ENCODE data around the gene SLC32A1. TPM values are rescaled to one million over a fixed set of nuclear protein-coding genes. Genes with fewer than 3 reads are reported as not detected.

The SLC32A1 gene
- total RNA-seq, 1 experiment from 2014 or later = 0.24 TPM

GRCh38 chr20:38748861-38749149 lies 24.5 kb downstream of the SLC32A1 start:
- Histone ChIP-seq H2BK15ac (ENCODE audit: low read depth, low read length) (no peak overlapping the region), H2BK120ac (ENCODE audit: low read depth, low read length, poor library complexity, severe bottlenecking) (no peak overlapping the region), H2BK5ac (ENCODE audit: insufficient read length, low read length) (no peak overlapping the region), H3K23me2 (ENCODE audit: insufficient read length, low read depth, low read length, poor library complexity, severe bottlenecking) (peaks cover 2% of the 10 kb centered on the region), H2AFZ (ENCODE audit: low read length) (no peak overlapping the region), H4K20me1 (ENCODE audit: control insufficient read depth, insufficient read depth, insufficient read length) (no peaks in the 10 kb centered on the region), H3K4ac (ENCODE audit: low read depth, low read length) (no peak overlapping the region), H3K4me1 (ENCODE audit: insufficient read depth, low read length) (no peaks in the 10 kb centered on the region; the same call in 1 of the 2 replicates), H3K9me3 (ENCODE audit: control insufficient read depth, low read depth, low read length) (no peaks in the 10 kb centered on the region), H4K5ac (ENCODE audit: insufficient read length, low read depth, low read length) (no peak overlapping the region), H4K91ac (ENCODE audit: insufficient read length, low read depth, low read length) (no peak overlapping the region), H2AK5ac (ENCODE audit: insufficient read length, low read length) (no peak overlapping the region), H3K79me2 (ENCODE audit: insufficient read depth, low read length) (no peaks in the 10 kb centered on the region), H3K56ac (ENCODE audit: insufficient read length, low read depth, low read length) (no peak overlapping the region), H3K79me1 (ENCODE audit: insufficient read depth, low read depth, low read length, poor library complexity, severe bottlenecking) (no peaks in the 10 kb centered on the region), H2BK12ac (ENCODE audit: insufficient read length, low read depth, low read length) (no peak overlapping the region), H3K4me2 (ENCODE audit: insufficient read depth, insufficient read length, low read length) (peak overlapping the region; percentile 93), H3K27me3 (ENCODE audit: insufficient read depth, low read length) (no peaks in the 10 kb centered on the region; the same call in 1 of the 2 replicates), H3K9ac (ENCODE audit: extremely low read depth, insufficient read length, low read length) (peak overlapping the region; percentile 55), H2BK20ac (ENCODE audit: low read depth, low read length, poor library complexity, severe bottlenecking) (no peak overlapping the region), H4K8ac (replicated peaks; ENCODE audit: insufficient read length, low read depth, low read length) (no peak overlapping the region), H3K18ac (ENCODE audit: insufficient read length, low read depth, low read length) (no peak overlapping the region), H3T11ph (ENCODE audit: low read length) (no peak overlapping the region), H3K14ac (ENCODE audit: insufficient read depth, low read length) (peak overlapping the region; percentile 89; the same call in 1 of the 2 replicates), H3K23ac (ENCODE audit: insufficient read length, low read depth, low read length) (no peak overlapping the region), H3K27ac (ENCODE audit: insufficient read length, low read depth, low read length) (no peak overlapping the region)
- no CpG with 5 or more reads among the region's 10 CpGs for WGBS (ENCODE audit: extremely low coverage, insufficient read length, low lambda C conversion rate)
- TF ChIP-seq, protein P1, sequence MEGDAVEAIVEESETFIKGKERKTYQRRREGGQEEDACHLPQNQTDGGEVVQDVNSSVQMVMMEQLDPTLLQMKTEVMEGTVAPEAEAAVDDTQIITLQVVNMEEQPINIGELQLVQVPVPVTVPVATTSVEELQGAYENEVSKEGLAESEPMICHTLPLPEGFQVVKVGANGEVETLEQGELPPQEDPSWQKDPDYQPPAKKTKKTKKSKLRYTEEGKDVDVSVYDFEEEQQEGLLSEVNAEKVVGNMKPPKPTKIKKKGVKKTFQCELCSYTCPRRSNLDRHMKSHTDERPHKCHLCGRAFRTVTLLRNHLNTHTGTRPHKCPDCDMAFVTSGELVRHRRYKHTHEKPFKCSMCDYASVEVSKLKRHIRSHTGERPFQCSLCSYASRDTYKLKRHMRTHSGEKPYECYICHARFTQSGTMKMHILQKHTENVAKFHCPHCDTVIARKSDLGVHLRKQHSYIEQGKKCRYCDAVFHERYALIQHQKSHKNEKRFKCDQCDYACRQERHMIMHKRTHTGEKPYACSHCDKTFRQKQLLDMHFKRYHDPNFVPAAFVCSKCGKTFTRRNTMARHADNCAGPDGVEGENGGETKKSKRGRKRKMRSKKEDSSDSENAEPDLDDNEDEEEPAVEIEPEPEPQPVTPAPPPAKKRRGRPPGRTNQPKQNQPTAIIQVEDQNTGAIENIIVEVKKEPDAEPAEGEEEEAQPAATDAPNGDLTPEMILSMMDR (conservative IDR thresholded peaks at IDR 0.05) = no peak
- H3K27ac Mint-ChIP-seq = no peak overlapping the region
- H3K4me3 Mint-ChIP-seq = peak overlapping the region; percentile 83 to 93
- H3K36me3 Mint-ChIP-seq (ENCODE audit: insufficient read depth in 1 of 3, low read depth in 3 of 3) = peaks cover 3 to 19% (median 19%) of the 10 kb centered on the region in 3 experiments; a peak in 6 of 7 replicates
- no peaks in the 10 kb centered on the region for H3K9me3 Mint-ChIP-seq
- H3K27me3 Mint-ChIP-seq (ENCODE audit: low read depth) = peaks cover 33% of the 10 kb centered on the region
- peak; percentile 77 for DNase-seq
- H3K4me1 Mint-ChIP-seq = peaks cover 15 to 16% of the 10 kb centered on the region in 2 experiments

All from H9 (cell line).